ENCODE results near the gene CFAP44. TPM values are rescaled to one million over a fixed set of nuclear protein-coding genes. Genes with fewer than 3 reads are reported as not detected.

The CFAP44 gene
- total and polyA plus RNA-seq, 5 donors = 2.1 to 4.8 (median 3.4) TPM

DNA sequence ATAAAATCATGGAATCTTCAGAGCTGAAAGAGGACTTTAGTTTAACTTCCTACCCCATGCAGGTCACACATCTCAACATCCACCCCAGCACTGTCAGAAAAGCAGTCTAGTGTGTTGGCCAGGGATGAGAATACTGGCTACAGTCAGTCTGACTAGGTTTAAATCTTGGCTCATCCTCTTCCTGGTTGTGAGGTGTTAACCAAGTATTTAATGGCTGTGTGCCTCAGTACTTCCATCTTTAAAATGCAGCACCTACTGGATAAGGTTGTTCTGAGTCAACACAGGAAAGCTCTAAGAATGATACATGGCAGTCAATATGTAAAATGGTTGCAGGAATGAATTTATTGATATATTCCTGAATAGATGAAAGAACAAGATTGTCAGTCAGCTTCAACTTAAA lies 3.1 kb downstream of the CFAP44 start:
- intact Hi-C loops (cut with DNase I) = no loop called here
- Histone ChIP-seq H3K9me3 (ENCODE audit: control insufficient read depth, low read length) (no peaks in the 10 kb centered on the region), H3K4me1 (ENCODE audit: control insufficient read depth, insufficient read depth, low read length) (no peaks in the 10 kb centered on the region), H3K27me3 (ENCODE audit: control insufficient read depth, insufficient read depth) (no peaks in the 10 kb centered on the region), H3K4me3 (ENCODE audit: low read length) (no peak overlapping the region), H3K27ac (ENCODE audit: low read length) (no peak overlapping the region)
- no peak for ATAC-seq
- no peak for DNase-seq

- 95% methylated on average over 3 of the region's 3 CpGs for WGBS
- no peaks in the 10 kb centered on the region for H3K4me1 ChIP-seq (ENCODE audit: control insufficient read depth, insufficient read depth, low read length)
Observed at GRCh38 chr3:113437411-113437810, 3.9 kb downstream of the CFAP44 start.

GRCh38 chr3:113436809-113437208 lies 4.5 kb downstream of the CFAP44 start:
- no peaks in the 10 kb centered on the region for H3K27me3 ChIP-seq (ENCODE audit: control insufficient read depth, insufficient read depth)
- DNase-seq (no peak), ATAC-seq (no peak)
- WGBS = 81% methylated on average over 1 of the region's 1 CpG
- H3K27ac ChIP-seq (ENCODE audit: low read length) = no peak overlapping the region
- intact Hi-C loops (cut with DNase I) = no loop called here
- no peaks in the 10 kb centered on the region for H3K9me3 ChIP-seq (ENCODE audit: control insufficient read depth, low read length)
- no peaks in the 10 kb centered on the region for H3K4me1 ChIP-seq (ENCODE audit: control insufficient read depth, insufficient read depth, low read length)
- no peak overlapping the region for H3K4me3 ChIP-seq (ENCODE audit: low read length)

More at GRCh38 chr3:113437411-113437810, 3.9 kb downstream of the CFAP44 start:
- Histone ChIP-seq H3K9me3 (ENCODE audit: control insufficient read depth, low read length) (no peaks in the 10 kb centered on the region), H3K4me3 (ENCODE audit: low read length) (no peak overlapping the region), H3K27ac (ENCODE audit: low read length) (no peak overlapping the region), H3K27me3 (ENCODE audit: control insufficient read depth, insufficient read depth) (no peaks in the 10 kb centered on the region)
- ATAC-seq (no peak), DNase-seq (no peak)
- intact Hi-C loops (cut with DNase I) = no loop called here

DNA sequence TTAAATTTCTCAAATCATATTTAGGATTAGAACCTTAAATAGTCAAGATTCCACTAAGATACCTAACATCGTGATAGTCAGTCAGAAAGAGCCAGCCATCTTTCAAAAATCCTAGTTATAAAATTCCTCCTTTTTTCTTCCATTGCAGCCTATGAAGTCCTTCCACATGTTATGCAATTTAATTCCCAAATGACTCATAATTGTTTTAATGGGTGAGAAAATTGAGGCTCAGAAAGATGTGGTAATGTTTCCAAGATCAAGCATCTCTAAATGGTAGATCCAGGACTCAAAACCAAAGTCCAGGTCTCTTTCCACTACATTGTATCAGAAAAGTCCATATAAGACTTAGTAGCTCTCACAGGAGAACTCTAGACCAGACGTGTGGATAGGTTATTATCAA lies 9.5 kb downstream of the CFAP44 start:
- H3K4me1 ChIP-seq (ENCODE audit: control insufficient read depth, insufficient read depth, low read length) = no peaks in the 10 kb centered on the region
- no peak for DNase-seq
- intact Hi-C loops (cut with DNase I) = no loop called here
- no peak overlapping the region for H3K27ac ChIP-seq (ENCODE audit: low read length)
- H3K27me3 ChIP-seq (ENCODE audit: control insufficient read depth, insufficient read depth) = no peaks in the 10 kb centered on the region
- H3K4me3 ChIP-seq (ENCODE audit: low read length) = no peak overlapping the region
- ATAC-seq = no peak
- H3K9me3 ChIP-seq (ENCODE audit: control insufficient read depth, low read length) = no peaks in the 10 kb centered on the region
- WGBS = 67% methylated on average over 2 of the region's 2 CpGs

- 100% methylated on average over 1 of the region's 1 CpG for WGBS
- Histone ChIP-seq H3K9me3 (ENCODE audit: control insufficient read depth, low read length) (no peaks in the 10 kb centered on the region), H3K27me3 (ENCODE audit: control insufficient read depth, insufficient read depth) (no peaks in the 10 kb centered on the region), H3K4me1 (ENCODE audit: control insufficient read depth, insufficient read depth, low read length) (no peaks in the 10 kb centered on the region), H3K4me3 (ENCODE audit: low read length) (no peak overlapping the region), H3K27ac (ENCODE audit: low read length) (no peak overlapping the region)
- intact Hi-C loops (cut with DNase I) = no loop called here
- no peak for DNase-seq
- ATAC-seq = no peak
Observed at GRCh38 chr3:113428581-113428980, 12.7 kb downstream of the CFAP44 start.

GRCh38 chr3:113423699-113424098 lies 17.6 kb downstream of the CFAP44 start:
- no peak for DNase-seq
- 80% methylated on average over 4 of the region's 4 CpGs for WGBS
- intact Hi-C loops (cut with DNase I) = no loop called here

GRCh38 chr3:113421082-113421481 lies 20.2 kb downstream of the CFAP44 start:
- Histone ChIP-seq H3K4me1 (ENCODE audit: control insufficient read depth, insufficient read depth, low read length) (no peaks in the 10 kb centered on the region), H3K27ac (ENCODE audit: low read length) (no peak overlapping the region), H3K9me3 (ENCODE audit: control insufficient read depth, low read length) (no peaks in the 10 kb centered on the region), H3K4me3 (ENCODE audit: low read length) (no peak overlapping the region), H3K27me3 (ENCODE audit: control insufficient read depth, insufficient read depth) (no peaks in the 10 kb centered on the region)
- intact Hi-C loops (cut with DNase I) = no loop called here
- no peak for DNase-seq
- WGBS = 99% methylated on average over 3 of the region's 3 CpGs
- no peak for ATAC-seq

More at GRCh38 chr3:113423699-113424098, 17.6 kb downstream of the CFAP44 start:
- Histone ChIP-seq H3K9me3 (ENCODE audit: control insufficient read depth, low read length) (no peaks in the 10 kb centered on the region), H3K27me3 (ENCODE audit: control insufficient read depth, insufficient read depth) (no peaks in the 10 kb centered on the region), H3K4me1 (ENCODE audit: control insufficient read depth, insufficient read depth, low read length) (no peaks in the 10 kb centered on the region), H3K4me3 (ENCODE audit: low read length) (no peak overlapping the region), H3K27ac (ENCODE audit: low read length) (no peak overlapping the region)
- no peak for ATAC-seq

- ATAC-seq (no peak), DNase-seq (no peak)
- 93% methylated on average over 5 of the region's 5 CpGs for WGBS
- intact Hi-C loops (cut with DNase I) = no loop called here
- Histone ChIP-seq H3K27me3 (ENCODE audit: control insufficient read depth, insufficient read depth) (no peaks in the 10 kb centered on the region), H3K4me3 (ENCODE audit: low read length) (no peak overlapping the region), H3K27ac (ENCODE audit: low read length) (no peak overlapping the region), H3K4me1 (ENCODE audit: control insufficient read depth, insufficient read depth, low read length) (no peaks in the 10 kb centered on the region), H3K9me3 (ENCODE audit: control insufficient read depth, low read length) (no peaks in the 10 kb centered on the region)
Observed at GRCh38 chr3:113409676-113410075, 31.6 kb downstream of the CFAP44 start.

- Histone ChIP-seq H3K4me3 (ENCODE audit: low read length) (no peak overlapping the region), H3K4me1 (ENCODE audit: control insufficient read depth, insufficient read depth, low read length) (no peaks in the 10 kb centered on the region), H3K27me3 (ENCODE audit: control insufficient read depth, insufficient read depth) (no peaks in the 10 kb centered on the region), H3K27ac (ENCODE audit: low read length) (no peak overlapping the region), H3K9me3 (ENCODE audit: control insufficient read depth, low read length) (no peaks in the 10 kb centered on the region)
- DNase-seq = no peak
- no peak for ATAC-seq
- intact Hi-C loops (cut with DNase I) = no loop called here
- 49% methylated on average over 1 of the region's 1 CpG for WGBS
Observed at GRCh38 chr3:113405180-113405579, 36.1 kb downstream of the CFAP44 start.

DNA sequence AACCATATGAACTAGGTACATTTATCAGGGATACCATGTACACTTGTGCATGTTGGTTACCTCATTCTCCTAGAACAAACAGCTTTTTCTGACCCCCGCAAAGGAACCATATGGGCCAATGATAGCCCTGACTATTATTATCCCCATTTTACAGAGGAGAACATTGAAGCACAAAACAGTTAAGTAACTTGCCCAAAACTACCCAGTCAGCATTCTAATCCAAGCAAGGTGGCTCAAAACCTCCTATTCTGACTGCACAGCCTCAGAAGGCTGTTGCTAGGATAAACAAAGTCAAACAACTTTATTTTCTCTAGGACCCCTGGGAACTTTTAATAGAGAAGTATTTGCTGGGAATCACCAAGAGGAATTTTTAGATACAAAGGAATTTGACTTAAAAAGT lies 36.7 kb downstream of the CFAP44 start:
- no peak for DNase-seq
- intact Hi-C loops (cut with DNase I) = no loop called here
- Histone ChIP-seq H3K4me1 (ENCODE audit: control insufficient read depth, insufficient read depth, low read length) (no peaks in the 10 kb centered on the region), H3K27ac (ENCODE audit: low read length) (no peak overlapping the region), H3K27me3 (ENCODE audit: control insufficient read depth, insufficient read depth) (no peaks in the 10 kb centered on the region), H3K9me3 (ENCODE audit: control insufficient read depth, low read length) (no peaks in the 10 kb centered on the region), H3K4me3 (ENCODE audit: low read length) (no peak overlapping the region)
- WGBS = 97% methylated on average over 1 of the region's 1 CpG
- ATAC-seq = no peak
